GM03348 (cell line): ENCODE results near the gene TBX4.
A peak's percentile ranks its signal among the peaks of the same experiment; 100 is the strongest.

Source experiments
- DNase-seq: peaks from one replicate; pipeline ENCODE4 v3.0.0; 2012; ENCODE audit warnings: low spot score

TBX4 gene

GRCh38 chr17:61465550-61466237 lies 13.5 kb downstream of the TBX4 start:
- DNase-seq, result no peak

DNA sequence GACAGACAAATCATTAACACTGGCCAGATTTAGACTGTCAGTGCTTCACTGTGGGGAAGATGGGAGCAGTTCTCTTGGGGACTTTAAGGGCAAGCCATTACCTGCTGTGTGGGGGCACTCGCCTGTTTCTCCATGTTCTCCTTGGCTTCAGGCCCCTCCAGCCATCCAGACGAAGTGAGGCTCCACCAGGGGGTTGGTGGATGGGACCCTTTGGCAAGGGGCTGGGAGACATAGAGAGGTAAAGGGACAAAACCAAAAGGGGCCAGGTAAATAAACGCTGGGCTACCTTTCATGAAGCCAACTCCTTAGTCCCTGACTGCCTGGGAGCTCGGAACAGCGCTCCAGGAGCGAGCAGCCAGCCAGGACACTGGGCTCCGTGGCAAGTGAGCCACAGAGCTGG lies 14.0 kb downstream of the TBX4 start:
- DNase-seq, result no peak

DNA sequence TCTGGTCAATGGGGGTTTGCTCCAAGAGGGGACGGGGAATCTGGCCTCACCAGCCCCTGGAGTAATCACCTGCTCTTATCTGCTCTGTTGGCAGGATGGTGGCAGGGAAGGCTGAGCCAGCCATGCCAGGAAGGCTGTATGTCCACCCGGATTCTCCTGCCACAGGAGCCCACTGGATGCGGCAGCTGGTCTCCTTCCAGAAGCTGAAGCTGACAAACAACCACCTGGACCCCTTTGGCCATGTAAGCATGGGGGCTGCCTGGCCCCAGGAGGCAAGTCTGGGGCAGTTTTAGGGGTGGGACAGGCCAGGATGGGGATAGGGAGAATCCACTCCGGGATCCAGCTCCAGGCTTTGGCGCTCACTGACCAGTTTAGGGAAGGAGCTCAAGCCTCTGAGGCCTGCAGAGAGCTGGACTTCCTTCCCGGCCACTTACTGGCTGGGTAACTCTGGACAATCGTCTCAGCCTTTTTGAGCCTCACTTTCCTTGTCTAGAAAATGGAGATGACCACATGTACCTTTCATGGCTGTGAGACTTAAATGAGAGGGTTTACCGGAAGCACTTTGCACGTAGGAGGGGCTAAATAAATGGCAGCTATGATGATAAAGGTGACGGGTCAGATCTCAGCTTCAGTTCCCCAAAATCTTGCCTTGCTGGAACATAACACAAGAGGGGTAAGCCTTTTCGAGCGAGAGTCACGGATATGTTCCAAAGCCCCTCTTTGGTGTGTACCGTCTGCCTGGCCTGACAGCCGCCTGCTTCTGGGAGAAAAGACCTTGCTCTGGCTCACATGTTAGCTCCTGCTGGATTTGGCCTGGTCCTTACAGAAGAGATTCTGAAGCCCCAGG lies 15.4 kb downstream of the TBX4 start:
- DNase-seq, result peak; percentile 55

DNA sequence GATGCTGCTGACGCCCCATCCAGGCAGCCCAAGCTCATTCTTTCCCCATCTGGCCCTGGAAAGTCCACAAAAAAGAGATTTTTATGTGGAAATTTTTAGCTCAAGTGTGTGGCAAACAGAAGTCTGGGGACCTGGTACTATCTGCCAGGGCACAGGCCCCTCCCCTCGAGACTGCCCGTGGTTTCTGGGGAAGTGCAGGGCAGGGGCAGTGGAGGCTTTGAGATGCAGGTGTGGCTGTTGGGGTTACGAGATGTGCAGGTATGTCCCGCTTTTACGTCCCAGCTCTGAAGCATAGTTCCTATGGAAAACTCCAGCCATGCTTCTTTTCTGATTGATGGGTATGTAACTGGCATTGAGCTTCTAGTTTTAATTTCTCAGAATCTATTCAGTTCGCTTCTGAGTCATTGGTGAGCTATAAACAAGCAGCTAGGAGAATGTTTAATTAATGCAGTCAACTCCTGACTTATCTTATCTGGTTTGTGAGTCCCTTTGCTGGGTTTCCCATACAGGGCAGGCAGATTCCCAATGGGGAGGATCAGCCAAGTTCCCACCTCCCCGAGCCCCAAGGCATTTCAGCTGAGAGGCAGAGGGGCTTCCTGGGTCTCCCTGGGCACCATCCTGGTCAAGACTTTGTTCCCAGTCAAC lies 16.2 kb downstream of the TBX4 start:
- DNase-seq, result no peak

DNA sequence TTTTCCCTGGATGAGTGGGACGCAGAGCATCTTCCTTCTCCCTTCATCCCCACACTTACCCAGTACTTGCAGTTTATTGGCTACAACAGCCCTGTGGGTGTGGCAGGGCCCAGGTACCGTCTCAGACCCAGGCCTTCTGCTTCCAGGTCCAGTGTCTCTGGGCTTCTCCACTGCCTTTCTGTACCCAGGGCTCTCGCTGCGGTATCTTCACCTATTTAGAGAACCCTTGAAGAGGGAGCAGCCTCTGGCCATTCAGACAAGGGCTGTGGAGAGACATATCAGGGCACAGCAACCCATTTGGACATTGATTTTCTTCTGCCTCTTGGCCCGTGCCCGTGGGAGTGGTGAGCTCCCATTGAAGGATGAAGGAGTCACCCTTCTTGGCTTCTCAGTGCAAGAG lies 17.3 kb downstream of the TBX4 start:
- DNase-seq, result no peak

DNA sequence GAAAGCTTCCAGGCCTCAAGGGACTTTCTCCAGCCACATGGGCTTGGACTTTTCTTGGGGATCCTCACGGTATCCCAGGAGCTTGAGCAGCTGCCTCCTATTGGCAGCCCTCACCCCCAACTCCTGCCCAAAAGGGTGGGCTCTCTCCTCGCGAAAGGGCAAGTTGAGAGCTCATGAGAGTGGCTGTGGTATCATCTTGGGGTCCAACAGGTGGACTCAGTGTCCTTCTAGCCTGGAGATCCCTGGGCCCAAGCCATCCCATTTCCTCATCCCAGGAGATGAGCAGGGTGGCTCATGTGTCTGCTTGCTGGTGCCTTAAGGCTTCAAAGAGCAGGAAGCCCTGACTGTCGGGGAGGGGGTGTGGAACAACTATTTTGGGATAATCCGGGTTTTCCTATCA lies 17.7 kb downstream of the TBX4 start:
- DNase-seq, result no peak

DNA sequence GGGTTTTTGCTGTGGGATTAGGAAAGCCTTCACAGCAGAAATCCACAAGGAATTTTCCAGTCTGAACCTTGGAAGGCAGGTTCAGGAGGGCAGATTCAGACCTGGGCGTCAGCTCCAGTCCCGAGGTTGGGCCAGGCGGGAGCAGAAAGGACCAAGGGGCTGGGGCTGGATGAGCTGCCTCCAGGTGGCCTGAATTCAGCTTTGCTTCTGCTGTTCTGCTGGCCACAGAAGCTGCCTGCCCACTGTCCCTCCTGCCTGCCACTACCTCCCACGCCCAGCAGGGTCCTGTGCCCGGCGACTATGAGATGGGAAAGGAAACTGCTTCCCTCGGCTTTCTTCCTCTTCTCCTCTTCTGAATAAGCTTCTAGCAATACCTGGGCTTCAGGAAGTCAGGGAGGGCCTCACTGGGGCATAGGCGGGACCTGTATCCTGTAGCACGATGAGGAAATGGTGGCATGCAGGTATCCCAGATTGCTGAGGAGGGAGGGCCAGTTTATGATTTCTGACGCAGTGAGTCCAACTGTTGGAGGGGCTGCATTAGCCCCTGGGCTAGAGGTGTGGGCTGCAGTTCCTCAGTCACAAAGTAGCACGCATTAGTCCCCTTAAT lies 18.4 kb downstream of the TBX4 start:
- no peak for DNase-seq

DNA sequence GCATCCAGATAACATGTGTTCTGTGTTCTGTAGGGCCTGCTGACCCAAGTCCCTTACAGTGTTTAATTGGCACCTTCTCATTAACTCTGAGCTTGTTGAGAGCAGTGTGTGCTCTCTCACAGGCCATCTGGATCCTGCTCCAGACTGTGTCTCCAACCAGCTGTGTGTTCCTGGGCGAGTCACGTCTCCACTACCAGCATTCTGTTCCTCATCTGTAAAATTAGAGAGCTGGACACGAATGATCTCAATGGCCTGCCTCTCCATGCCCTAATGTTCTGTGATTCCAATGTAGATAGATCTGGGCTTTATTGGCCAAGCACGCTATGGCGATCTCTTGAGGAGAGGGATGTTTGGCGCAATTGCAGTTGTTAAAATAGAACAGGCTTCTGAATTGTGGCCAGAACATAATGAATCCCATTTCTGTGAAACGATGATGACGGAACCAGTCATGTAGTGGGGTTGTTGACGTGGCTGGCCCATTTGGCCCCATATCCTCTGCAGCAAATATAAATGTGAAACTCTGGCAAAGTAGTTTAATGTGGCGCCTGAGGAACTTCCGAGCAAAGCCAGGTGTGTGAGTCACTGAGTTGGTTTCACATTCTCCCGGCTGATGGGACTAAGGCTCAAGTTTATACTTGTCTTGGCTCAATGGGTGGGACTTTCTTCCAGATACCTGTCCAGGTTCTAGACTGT lies 22.2 kb downstream of the TBX4 start:
- peak; percentile 58 for DNase-seq

- DNase-seq, result no peak
Measured at GRCh38 chr17:61474934-61475333, 22.7 kb downstream of the TBX4 start.

- peak; percentile 52 for DNase-seq
Measured at GRCh38 chr17:61475726-61476125, 23.5 kb downstream of the TBX4 start.

GRCh38 chr17:61476476-61477203 lies 24.4 kb downstream of the TBX4 start:
- no peak for DNase-seq

- no peak for DNase-seq
Measured at GRCh38 chr17:61477204-61477834, 25.1 kb downstream of the TBX4 start.

- no peak for DNase-seq
Measured at GRCh38 chr17:61478026-61478789, 26.0 kb downstream of the TBX4 start.

- DNase-seq, result no peak
Measured at GRCh38 chr17:61478790-61479492, 26.7 kb downstream of the TBX4 start.

GRCh38 chr17:61479493-61480413 lies 27.5 kb downstream of the TBX4 start:
- no peak for DNase-seq

- no peak for DNase-seq
Measured at GRCh38 chr17:61480414-61480807, 28.2 kb downstream of the TBX4 start.

DNA sequence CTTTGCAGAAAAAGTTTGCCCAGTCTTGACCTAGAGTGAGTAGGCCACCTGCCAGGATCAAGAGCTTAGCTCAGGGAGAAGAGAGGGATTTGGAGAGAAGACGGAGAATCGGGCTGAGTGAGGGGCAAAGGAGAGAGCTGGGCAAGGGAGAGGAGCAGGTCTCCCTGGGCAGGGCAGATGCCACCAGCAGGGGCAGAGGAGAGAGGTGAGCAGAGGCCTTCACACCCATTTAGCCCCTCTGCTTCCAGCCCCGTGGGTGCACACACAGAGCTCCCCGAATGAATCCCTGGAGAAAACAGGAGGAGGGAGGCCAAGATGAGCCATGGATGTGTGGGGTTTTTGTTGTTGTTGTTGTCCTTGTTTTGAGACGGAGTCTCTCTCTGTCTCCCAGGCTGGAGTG lies 29.2 kb downstream of the TBX4 start:
- no peak for DNase-seq

DNA sequence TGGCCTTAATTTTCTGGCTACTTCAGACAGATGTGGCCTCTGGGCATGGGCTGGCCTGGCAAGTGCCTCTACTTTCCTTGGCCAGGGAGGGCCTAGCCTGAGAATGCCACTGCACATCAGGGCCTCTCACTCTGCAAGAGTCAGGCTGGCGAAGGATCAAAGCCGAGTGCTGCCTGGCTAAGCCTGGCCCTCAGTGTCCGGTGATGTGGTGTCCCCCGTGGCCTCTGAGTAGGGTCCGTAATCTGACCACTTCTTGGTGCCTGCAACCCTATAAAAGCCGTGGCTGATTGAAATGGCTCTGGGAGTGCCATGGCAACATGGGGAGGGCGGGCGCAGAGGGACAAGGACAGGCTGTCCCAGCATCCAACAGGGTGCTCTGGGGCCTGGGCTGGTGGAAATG lies 30.2 kb downstream of the TBX4 start:
- no peak for DNase-seq

DNA sequence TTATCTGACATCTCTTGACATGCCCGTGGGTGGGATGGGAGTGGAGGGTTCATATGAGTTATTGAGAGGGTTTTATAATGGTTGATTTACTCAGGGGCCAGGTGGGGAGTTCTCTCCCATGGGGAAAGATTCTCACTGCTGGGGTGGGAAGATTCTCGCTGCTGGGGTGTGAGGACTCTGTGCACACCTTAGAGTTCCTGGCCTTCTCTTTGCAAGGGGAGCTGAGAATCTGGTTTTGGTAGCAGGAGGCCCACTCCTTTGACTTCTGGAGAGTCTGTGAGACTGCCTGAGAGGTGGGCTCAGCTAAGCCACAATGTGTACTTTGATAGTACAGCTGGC lies 31.5 kb downstream of the TBX4 start:
- no peak for DNase-seq
